ENCODE results near the gene NKX6-1.
A peak's percentile ranks its signal among the peaks of the same experiment; 100 is the strongest.

Gene NKX6-1

DNA sequence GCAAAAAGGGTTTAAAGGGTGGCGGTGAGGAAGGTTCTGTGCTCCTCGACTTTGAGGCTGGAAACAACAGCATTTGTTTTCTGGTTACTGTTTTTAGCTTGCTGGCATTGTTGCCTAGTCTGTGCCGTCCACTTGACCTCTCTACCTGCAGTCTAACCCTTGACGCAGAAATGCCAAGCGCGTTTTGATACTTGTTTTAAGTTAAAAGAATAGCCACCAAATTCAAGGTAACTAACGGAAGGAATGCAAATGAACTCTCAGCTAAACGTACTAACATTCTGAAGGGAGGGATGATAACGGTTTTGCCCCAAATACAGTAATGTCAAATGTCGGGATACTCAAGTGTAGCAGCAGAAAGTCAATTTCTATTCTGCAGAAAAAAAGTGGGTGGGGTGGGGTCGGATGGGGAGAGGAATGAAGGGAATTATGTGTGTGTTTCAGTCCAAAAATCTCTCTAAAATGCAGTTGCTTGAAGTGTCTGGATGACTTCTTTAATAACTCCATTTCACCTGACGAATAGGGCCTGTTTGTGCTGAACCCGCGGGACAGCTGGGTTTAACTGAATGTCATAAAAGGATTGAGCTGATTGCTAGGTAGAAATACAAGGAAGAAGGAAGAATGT, 3.4 kb upstream of the NKX6-1 start:
- Mint-ChIP-seq H3K4me1 (peaks cover 47% of the 10 kb centered on the region), H3K4me3 (no peak overlapping the region), H3K27ac (no peak overlapping the region), H3K9me3 (no peaks in the 10 kb centered on the region), H3K27me3 (peaks cover 84% of the 10 kb centered on the region)
- DNase-seq (no peak), ATAC-seq (no peak)

DNA sequence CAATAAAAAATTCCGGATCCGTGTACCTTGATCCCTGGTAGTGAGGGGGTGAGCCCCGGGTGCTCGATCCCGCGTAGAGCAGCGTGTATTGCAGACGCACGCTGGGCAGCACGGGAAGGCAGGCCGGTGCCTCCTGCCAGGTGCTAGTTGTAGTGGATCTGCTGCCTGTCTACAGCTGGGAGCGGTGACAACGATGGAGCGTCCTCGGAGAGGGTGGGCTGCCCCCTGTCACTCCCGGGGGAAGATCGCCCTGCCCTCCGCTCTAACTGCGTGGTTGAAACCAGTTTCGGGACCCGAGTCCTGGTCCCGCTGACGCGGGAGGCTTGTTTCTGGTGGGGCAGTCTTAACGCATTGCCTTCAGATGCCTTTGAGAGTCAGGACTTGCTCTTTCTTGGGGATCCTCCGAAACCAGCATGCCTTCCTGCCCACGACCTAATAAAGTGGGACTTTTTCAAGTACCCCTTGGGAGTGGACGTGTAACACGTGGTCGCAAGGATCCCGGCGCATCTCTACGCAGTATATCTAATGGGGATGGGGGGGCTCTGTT, 2.7 kb upstream of the NKX6-1 start:
- no peak for DNase-seq
- Mint-ChIP-seq H3K27me3 (peaks cover 90% of the 10 kb centered on the region), H3K27ac (no peak overlapping the region), H3K9me3 (peaks cover 0 to 2% of the 10 kb centered on the region in 2 donors), H3K4me3 (no peak overlapping the region), H3K4me1 (peaks cover 52% of the 10 kb centered on the region)
- no peak for ATAC-seq

DNA sequence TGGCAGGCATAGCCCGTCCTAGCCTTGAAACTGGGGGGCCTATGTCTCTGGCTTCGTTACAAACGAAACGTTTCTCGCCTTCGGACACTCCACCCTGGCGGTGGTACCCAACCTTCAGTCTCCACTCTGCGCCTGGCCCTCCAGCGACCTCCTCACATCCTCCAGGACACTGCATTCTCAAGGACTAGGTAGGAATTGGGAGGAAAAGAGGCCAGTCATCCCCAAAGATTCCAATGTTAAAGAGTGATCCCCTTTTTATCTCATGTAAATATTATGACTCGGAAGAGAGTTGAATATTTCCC, 2.1 kb upstream of the NKX6-1 start:
- H3K4me3 Mint-ChIP-seq, result no peak overlapping the region
- H3K27ac Mint-ChIP-seq, result no peak overlapping the region

DNA sequence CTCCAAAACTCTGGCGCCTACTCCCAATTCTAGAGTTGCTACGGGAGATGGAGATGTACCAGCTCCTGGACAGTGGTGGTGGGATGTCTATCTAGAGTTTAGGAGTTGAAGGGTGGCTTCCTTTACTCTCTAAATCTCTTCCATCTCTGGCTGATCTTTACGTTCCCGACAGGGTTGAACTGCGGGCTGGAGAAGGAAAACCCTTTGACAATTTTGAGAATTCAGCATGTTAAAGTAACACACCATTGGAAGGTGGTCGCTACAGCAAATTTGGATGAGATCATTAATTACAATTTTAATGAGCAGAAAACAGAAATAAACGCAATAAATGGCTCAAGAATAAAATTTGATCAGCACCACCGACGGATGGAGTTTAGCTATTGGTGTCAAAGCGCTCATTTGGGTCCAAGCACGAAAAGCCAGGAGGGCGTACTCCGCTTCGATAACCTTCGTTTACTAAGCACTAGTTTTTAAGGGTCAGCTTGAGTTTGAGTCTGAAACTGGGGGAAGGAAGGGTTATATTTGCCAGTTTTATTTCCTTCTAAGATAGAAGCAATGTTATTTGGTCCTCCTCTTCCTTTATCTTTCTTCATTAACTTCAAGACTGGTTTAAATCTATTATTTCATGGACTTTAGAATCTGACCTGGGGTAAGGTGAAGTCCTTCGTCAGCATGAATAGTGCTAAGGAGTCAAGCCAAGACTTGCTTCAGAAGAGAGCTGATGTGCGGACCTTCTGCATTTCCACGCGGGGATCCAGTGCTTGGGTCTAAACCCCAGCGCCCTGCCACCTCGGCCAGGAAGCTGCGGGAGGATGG, 1.5 kb upstream of the NKX6-1 start:
- DNase-seq, result no peak
- Mint-ChIP-seq H3K27ac (no peak overlapping the region), H3K4me3 (no peak overlapping the region), H3K4me1 (peaks cover 58% of the 10 kb centered on the region), H3K9me3 (peaks cover 0 to 9% of the 10 kb centered on the region in 2 donors), H3K27me3 (peaks cover 94% of the 10 kb centered on the region)
- no peak for ATAC-seq

More for the DNA sequence above, 2.1 kb upstream of the NKX6-1 start:
- Mint-ChIP-seq H3K9me3 (peaks cover 0 to 8% of the 10 kb centered on the region in 2 donors), H3K27me3 (peaks cover 94% of the 10 kb centered on the region), H3K4me1 (peaks cover 58% of the 10 kb centered on the region)
- no peak for DNase-seq
- no peak for ATAC-seq

DNA sequence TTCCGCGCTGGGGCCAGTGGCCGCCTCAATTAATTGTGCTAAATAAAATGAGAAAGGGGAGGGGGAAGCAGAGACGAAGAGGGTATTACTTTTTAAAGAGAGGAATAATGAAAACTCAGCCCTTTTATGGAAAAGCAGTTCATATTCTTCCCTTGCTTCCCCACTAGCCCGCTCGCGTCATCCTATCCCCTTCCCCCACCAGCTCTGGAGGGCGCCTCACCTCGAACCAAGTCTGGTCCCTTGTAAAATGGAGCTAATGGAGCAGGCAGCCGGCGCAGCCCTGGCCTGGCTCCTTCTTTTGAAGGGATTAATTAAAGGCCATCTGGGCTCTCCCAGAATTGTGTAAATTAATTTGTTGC, 511 bp upstream of the NKX6-1 start:
- no peak overlapping the region for H3K27ac Mint-ChIP-seq
- peaks cover 58% of the 10 kb centered on the region for H3K4me1 Mint-ChIP-seq
- ATAC-seq (no peak), DNase-seq (no peak)
- peaks cover 0 to 13% of the 10 kb centered on the region in 2 donors for H3K9me3 Mint-ChIP-seq
- peak overlapping the region; percentile 55 to 85 for H3K4me3 Mint-ChIP-seq
- peaks cover 100% of the 10 kb centered on the region for H3K27me3 Mint-ChIP-seq

DNA sequence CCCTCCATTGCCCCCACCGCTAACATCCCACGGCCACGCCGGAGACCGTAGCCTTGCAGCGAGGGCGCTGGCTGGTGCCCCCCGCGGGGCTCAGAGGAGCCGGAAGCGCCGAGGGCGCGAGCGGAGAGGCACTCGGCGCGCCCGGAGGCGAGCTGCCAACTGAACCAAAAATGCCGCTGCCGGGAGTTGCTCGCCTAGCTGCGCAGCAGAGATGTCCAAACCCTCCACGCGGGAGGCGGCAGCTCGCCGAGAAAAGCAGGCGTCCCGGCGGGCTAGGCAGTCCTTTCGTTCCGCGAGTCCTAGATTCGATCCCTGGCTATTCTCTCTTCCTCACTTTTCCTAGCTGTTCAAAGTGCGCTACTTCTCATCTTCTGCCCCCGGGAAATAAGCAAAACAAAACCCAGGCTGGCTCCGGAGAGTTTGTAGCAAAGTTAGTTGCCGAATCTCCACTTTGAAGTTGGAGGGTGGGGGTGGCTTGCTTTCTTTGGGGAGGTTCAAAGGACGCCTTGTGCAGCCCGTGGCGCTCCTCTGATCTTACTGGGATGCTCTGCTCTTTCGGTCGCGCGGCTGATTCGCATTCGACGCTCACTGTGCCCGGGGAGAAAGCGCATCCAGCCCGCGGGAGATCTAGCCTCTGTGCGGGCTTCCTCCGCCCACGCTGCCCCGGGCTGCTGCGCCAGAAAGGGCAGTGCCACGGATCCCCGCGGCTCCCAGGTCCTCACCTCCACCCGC, 723 bp downstream of the NKX6-1 start:
- DNase-seq, result peak in 1 of 2 donors; percentile 28
- peak; percentile 46 for ATAC-seq
- peaks cover 58% of the 10 kb centered on the region for H3K4me1 Mint-ChIP-seq

DNA sequence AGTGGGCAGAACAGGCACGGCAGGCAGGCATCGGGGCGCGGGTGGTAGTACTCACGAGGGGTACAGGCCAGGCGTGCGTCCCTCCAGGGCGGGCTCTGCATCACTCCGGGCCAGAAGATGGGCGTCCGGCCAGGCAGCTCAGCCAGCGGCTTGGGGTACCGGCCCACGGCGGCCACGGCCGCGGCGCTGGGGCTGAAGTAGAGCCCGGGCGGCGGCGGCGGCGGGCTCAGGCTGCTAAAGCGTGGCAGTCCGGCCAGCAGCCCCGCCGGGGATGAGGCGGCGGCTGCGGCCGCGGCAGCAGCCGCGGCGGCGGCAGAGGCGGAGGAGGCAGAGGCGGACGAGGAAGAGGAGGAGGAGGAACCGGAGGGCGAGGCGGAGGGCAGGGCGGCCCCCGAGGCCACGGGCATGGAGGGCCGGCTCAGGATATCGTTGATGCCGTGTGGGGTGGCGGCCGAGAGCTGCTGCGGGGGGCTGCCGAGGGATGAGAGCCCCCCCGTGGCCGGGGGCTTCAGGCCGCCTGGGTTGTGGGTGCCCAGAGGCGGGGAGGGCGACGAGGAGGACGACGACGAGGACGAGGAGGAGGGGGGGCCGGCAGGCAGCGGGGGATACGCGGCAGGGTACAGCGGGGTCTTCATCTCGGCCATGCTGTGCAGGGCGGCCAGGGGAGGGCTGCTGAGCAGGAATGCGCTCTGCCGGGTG, 1.4 kb downstream of the NKX6-1 start:
- peak overlapping the region in 1 of 2 donors; percentile 85 for H3K27ac Mint-ChIP-seq
- ATAC-seq (peak; percentile 22), DNase-seq (no peak)
- peaks cover 55% of the 10 kb centered on the region for H3K4me1 Mint-ChIP-seq
- peaks cover 0 to 13% of the 10 kb centered on the region in 2 donors for H3K9me3 Mint-ChIP-seq
- H3K4me3 Mint-ChIP-seq, result peak overlapping the region; percentile 56 to 75
- H3K27me3 Mint-ChIP-seq, result peaks cover 100% of the 10 kb centered on the region

More for the DNA sequence above, 723 bp downstream of the NKX6-1 start:
- peaks cover 100% of the 10 kb centered on the region for H3K27me3 Mint-ChIP-seq
- peak overlapping the region; percentile 71 to 85 for H3K4me3 Mint-ChIP-seq
- peak overlapping the region in 1 of 2 donors; percentile 54 for H3K27ac Mint-ChIP-seq
- H3K9me3 Mint-ChIP-seq, result peaks cover 0 to 13% of the 10 kb centered on the region in 2 donors

DNA sequence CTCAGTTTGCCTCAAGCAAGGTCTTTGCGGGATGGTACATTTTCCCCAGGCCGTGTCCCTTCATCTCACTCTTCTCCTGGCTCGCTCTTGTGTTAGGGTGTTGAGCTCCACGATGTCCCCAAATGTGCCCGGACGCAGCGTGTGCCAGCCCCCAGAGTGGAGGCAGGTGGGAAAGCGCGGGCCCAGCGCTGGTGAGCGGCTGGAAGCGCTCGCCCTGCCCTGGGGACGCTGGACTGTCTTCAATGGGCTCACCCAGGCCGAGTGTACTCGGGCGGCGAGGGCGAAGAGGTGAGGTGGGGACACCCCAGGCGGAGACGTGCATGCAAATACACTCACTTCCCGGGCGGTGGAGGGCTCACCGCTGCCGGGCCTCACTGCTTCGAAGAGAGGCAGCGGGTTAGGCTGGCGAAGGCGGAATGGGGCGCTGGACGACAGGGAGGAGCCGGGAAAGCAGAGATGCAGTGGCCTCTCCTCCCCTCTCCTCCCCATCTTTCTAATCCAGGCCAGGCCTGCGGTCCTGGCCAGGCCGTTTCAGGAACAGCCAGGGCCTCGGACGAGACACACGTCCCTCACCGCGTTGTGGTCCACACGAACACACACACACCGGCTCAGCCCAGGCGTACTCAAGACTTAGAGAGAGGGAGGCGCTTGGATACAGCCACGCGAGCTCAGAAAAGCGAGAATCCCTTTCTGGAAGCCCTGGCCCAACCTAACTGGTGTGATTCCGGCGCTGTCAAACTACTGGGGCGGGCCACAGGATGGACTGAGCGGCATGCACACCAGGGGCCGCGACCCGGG, 2.2 kb downstream of the NKX6-1 start:
- no peak for DNase-seq
- ATAC-seq, result peak; percentile 46
- Mint-ChIP-seq H3K9me3 (peaks cover 0 to 13% of the 10 kb centered on the region in 2 donors), H3K4me3 (peak overlapping the region; percentile 56 to 75), H3K27me3 (peaks cover 100% of the 10 kb centered on the region), H3K4me1 (peaks cover 48% of the 10 kb centered on the region), H3K27ac (peak overlapping the region in 1 of 2 donors; percentile 85)

DNA sequence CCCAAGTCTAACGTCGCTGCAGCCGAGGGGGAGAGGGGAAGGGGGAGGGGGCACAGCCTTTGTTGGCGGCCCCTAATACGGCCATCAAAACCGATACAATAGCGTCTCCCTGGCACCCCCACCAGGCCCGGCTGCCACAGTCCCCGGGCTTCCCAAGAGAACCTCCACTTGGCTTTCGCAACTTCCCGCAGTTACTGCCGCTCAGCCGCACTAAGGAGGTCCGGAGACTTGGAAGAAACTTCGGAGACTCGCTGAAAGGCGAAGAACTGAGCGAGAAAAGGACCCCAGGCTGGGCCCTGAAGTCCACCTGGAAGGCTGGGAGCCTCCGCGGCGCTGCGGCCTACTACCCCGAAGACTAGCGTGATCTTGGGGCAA, 2.8 kb downstream of the NKX6-1 start:
- Mint-ChIP-seq H3K9me3 (peaks cover 0 to 13% of the 10 kb centered on the region in 2 donors), H3K4me1 (peaks cover 42% of the 10 kb centered on the region), H3K4me3 (no peak overlapping the region), H3K27ac (peak overlapping the region in 1 of 2 donors; percentile 85), H3K27me3 (peaks cover 100% of the 10 kb centered on the region)
- ATAC-seq, result no peak
- DNase-seq, result no peak

DNA sequence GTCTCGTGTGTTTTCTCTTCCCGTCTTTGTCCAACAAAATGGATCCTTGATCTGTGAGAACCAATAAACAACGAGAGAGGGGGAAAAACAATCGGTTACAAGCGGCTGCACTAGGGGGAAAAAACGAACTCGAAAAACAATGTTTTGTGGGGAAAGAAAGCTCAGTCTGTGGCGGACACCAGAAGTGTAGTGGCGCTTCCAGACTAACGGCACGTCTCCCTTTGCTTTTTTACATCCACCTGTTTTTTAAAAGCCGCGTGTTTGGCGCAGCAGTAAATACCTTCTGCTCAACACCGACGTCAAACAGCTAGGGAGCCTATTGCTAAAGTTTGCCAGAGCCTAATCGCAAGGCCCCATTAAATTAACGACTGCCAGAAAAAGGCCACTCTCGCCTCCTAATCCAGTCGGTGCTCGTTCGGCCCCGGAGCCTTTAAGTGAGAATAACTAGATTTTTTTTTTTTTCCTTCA, 3.3 kb downstream of the NKX6-1 start:
- no peak for DNase-seq
- Mint-ChIP-seq H3K9me3 (peaks cover 0 to 13% of the 10 kb centered on the region in 2 donors), H3K27ac (peak overlapping the region in 1 of 2 donors; percentile 59), H3K4me1 (peaks cover 42% of the 10 kb centered on the region), H3K27me3 (peaks cover 100% of the 10 kb centered on the region), H3K4me3 (no peak overlapping the region)
- ATAC-seq, result no peak

DNA sequence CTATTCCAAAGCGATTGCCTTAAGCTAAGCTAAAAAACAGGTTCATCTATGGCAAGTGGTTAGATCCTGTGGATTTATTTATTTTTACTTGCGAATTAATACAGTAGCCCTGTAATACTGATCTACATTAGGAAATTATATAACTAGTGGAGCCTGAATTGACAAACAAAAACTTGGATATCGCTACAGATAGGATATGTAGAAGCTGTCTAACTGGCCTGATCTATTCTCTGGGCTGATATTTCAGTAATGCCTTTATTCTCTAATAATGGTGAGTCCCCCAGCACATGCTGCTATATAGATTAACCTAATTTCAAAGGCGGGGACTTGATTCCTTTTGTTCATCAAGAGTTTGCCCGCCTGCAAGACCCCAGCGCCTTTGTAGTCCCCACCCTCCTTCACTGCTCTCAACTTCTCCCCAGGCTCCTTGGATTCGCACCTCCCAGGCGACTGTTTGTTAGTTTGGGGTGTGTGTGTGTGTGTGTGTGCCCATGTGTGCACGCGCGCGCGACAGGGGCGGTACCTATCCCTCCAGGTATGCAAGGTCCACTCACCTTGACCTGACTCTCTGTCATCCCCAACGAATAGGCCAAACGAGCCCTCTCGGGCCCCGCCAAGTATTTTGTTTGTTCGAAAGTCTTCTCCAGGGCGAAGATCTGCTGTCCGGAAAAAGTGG, 3.8 kb downstream of the NKX6-1 start:
- peak overlapping the region in 1 of 2 donors; percentile 59 for H3K27ac Mint-ChIP-seq
- peaks cover 0 to 13% of the 10 kb centered on the region in 2 donors for H3K9me3 Mint-ChIP-seq
- DNase-seq, result no peak
- ATAC-seq, result no peak
- H3K4me1 Mint-ChIP-seq, result peaks cover 42% of the 10 kb centered on the region
- H3K4me3 Mint-ChIP-seq, result no peak overlapping the region
- peaks cover 100% of the 10 kb centered on the region for H3K27me3 Mint-ChIP-seq

DNA sequence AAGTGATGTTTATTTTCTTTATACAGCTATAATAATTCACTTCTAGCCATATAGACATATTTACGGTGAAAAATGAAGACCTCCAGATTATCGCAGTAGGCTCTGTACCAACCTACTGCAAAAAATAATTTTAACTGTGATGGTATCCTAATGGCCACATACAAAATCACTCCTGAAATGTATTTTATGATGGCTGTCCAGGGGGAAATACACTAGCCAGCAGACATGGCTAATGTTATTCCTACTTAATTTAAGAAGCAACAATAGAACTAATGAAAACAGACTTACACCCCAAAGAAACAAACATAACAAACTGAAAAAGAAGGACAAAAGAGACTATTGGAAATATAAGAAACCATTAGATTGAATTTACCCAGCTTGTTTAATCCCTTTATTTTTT, 4.6 kb downstream of the NKX6-1 start:
- Mint-ChIP-seq H3K27me3 (peaks cover 100% of the 10 kb centered on the region), H3K27ac (no peak overlapping the region), H3K4me1 (peaks cover 37% of the 10 kb centered on the region), H3K9me3 (peaks cover 0 to 13% of the 10 kb centered on the region in 2 donors), H3K4me3 (no peak overlapping the region)
- no peak for ATAC-seq
- DNase-seq, result no peak

DNA sequence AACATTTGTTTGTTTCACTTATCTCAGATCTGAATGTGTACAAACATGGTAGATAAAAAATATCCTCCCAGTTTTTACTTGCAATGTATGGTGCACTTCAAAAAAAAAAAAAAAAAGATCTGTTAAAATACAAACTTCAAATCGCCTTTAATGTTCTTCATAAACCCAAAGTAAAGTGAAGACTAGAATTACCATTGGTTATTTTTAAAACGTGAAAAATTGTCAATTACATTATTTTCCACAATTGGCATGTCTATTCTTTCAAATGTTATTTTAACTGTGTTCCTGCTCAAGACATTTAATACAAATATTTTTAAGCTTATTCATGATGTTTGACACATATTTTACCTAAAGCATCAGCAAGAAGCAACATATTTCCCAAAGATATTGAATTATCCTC, 5.0 kb downstream of the NKX6-1 start:
- peaks cover 0 to 13% of the 10 kb centered on the region in 2 donors for H3K9me3 Mint-ChIP-seq
- peak overlapping the region in 1 of 2 donors; percentile 65 for H3K4me3 Mint-ChIP-seq
- DNase-seq, result no peak
- ATAC-seq, result no peak
- H3K27me3 Mint-ChIP-seq, result peaks cover 100% of the 10 kb centered on the region
- H3K4me1 Mint-ChIP-seq, result peaks cover 32% of the 10 kb centered on the region
- H3K27ac Mint-ChIP-seq, result no peak overlapping the region
